Natural killer cell (primary cell): Measurements from ENCODE around the gene STK32B. TPM values are rescaled to one million over a fixed set of nuclear protein-coding genes. Genes with fewer than 3 reads are reported as not detected.

Experiments
- ATAC-seq, 3 donors: fragments of 150-1000 bp in 2 of 3; fragments of 200-7000 bp in 1 of 3; cut with Tn5 transposase; 1 replicate in 1 of 3; 2 replicates in 2 of 3; pipeline ENCODE4 v1.10.0; 2021; ENCODE audit warnings: mild to moderate bottlenecking in 2 of 3, moderate library complexity in 2 of 3
- DNase-seq, 2 donors: peaks; one replicate each; pipeline versions ENCODE4 v3.0.0 to v3.0.0-alpha.2; 2013 to 2021; ENCODE audit warnings: mixed read lengths in 1 of 2
- H3K27ac ChIP-seq: one replicate; pipeline ENCODE4 v1.5.1; 2013; ENCODE audit warnings: mild to moderate bottlenecking, low read length
- H3K27me3 ChIP-seq: one replicate; pipeline ENCODE4 v1.6.1; 2013; ENCODE audit warnings: low read length; ENCODE audit not compliant: control insufficient read depth, insufficient read depth
- H3K36me3 ChIP-seq: one replicate; pipeline ENCODE4 v1.6.1; 2013; ENCODE audit warnings: low read length; ENCODE audit not compliant: control insufficient read depth, insufficient read depth
- H3K4me1 ChIP-seq: one replicate; pipeline ENCODE4 v1.6.1; 2013; ENCODE audit warnings: low read length; ENCODE audit not compliant: control insufficient read depth, insufficient read depth
- H3K4me3 ChIP-seq: one replicate; pipeline ENCODE4 v1.5.1; 2013; ENCODE audit warnings: low read length
- H3K9me3 ChIP-seq: one replicate; pipeline ENCODE4 v1.6.1; 2013; ENCODE audit warnings: low read length; ENCODE audit not compliant: control insufficient read depth, insufficient read depth
- H3K27ac Mint-ChIP-seq, 2 donors: one replicate each; pipeline ENCODE4 v1.8.0; 2022; ENCODE audit warnings: mild to moderate bottlenecking in 2 of 2, mixed read lengths in 2 of 2, moderate library complexity in 1 of 2
- H3K27me3 Mint-ChIP-seq, 2 donors: one replicate each; pipeline ENCODE4 v1.8.0; 2022; ENCODE audit warnings: low read depth in 2 of 2, mixed read lengths in 2 of 2
- H3K36me3 Mint-ChIP-seq: one replicate; pipeline ENCODE4 v1.8.0; 2022; ENCODE audit warnings: mixed read lengths
- H3K4me1 Mint-ChIP-seq, 2 donors: one replicate each; pipeline ENCODE4 v1.8.0; 2022; ENCODE audit warnings: mixed read lengths in 2 of 2
- H3K4me3 Mint-ChIP-seq: one replicate; pipeline ENCODE4 v1.8.0; 2022; ENCODE audit warnings: mild to moderate bottlenecking, moderate library complexity, mixed read lengths
- H3K9me3 Mint-ChIP-seq, 2 donors: one replicate each; pipeline ENCODE4 v1.8.0; 2022; ENCODE audit warnings: mixed read lengths in 2 of 2
- CTCF ChIP-seq: fragments of 200-600 bp; IDR thresholded peaks from one replicate; pipeline ENCODE4 v1.8.0; 2022; ENCODE audit warnings: antibody characterized with exemption
- WGBS: methylation state at CpG from one replicate; pipeline ENCODE4 v1.1.7; 2013; ENCODE audit warnings: missing lambda C conversion rate; ENCODE audit not compliant: insufficient coverage; 5-methylcytosine and 5-hydroxymethylcytosine counted together
- intact Hi-C: fragments of 100-400 bp; cut with micrococcal nuclease; formaldehyde crosslinking; loops from one replicate; pipeline ENCODE4 v1.14.2; 2022
- total RNA-seq, 4 donors: library from RNA; stranded (reverse); fragments of 120-200 nt in 1 of 4; gene quantifications; one replicate each; pipeline versions ENCODE4 v1.2.3 to v1.2.4, GENCODE V29; 2013 to 2022

STK32B gene
- total RNA-seq, 3 donors from 2014 or later (not counting 1 experiment from before 2014, with no cell fraction given), result 0.32 to 0.33 TPM; not detected in 1

- H3K27ac Mint-ChIP-seq, result no peak overlapping the region
- no peak overlapping the region for H3K27ac ChIP-seq
- H3K9me3 Mint-ChIP-seq, result no peaks in the 10 kb centered on the region
- H3K27me3 ChIP-seq, result no peaks in the 10 kb centered on the region
- WGBS, result 100% methylated on average over 2 of the region's 6 CpGs
- no peak for DNase-seq
- no peaks in the 10 kb centered on the region for H3K4me1 ChIP-seq
- H3K36me3 ChIP-seq, result no peaks in the 10 kb centered on the region
- H3K9me3 ChIP-seq, result no peaks in the 10 kb centered on the region
- no peaks in the 10 kb centered on the region for H3K36me3 Mint-ChIP-seq
- ATAC-seq, result no peak
- no peaks in the 10 kb centered on the region for H3K4me1 Mint-ChIP-seq
- no peak overlapping the region for H3K4me3 ChIP-seq
- TF ChIP-seq CTCF, result no peak
- intact Hi-C loops, result no loop called here
- H3K27me3 Mint-ChIP-seq, result peaks cover 0 to 2% of the 10 kb centered on the region in 2 donors
- no peak overlapping the region for H3K4me3 Mint-ChIP-seq
Observed at GRCh38 chr4:5192271-5192670, 141.0 kb downstream of the STK32B start.

- Histone ChIP-seq H3K4me1 (no peaks in the 10 kb centered on the region), H3K27ac (no peak overlapping the region), H3K36me3 (no peaks in the 10 kb centered on the region), H3K4me3 (no peak overlapping the region), H3K27me3 (no peaks in the 10 kb centered on the region), H3K9me3 (no peaks in the 10 kb centered on the region)
- Mint-ChIP-seq H3K36me3 (no peaks in the 10 kb centered on the region), H3K27ac (no peak overlapping the region), H3K27me3 (no peaks in the 10 kb centered on the region), H3K9me3 (no peaks in the 10 kb centered on the region), H3K4me3 (no peak overlapping the region), H3K4me1 (no peaks in the 10 kb centered on the region)
- DNase-seq (no peak), ATAC-seq (no peak)
- 84% methylated on average over 12 of the region's 12 CpGs for WGBS
- TF ChIP-seq CTCF, result no peak
- intact Hi-C loops, result no loop called here
Observed at GRCh38 chr4:5192678-5193077, 141.4 kb downstream of the STK32B start.

- H3K4me3 Mint-ChIP-seq, result no peak overlapping the region
Observed at GRCh38 chr4:5198656-5199541, 147.6 kb downstream of the STK32B start.

More at GRCh38 chr4:5198656-5199541, 147.6 kb downstream of the STK32B start:
- Mint-ChIP-seq H3K36me3 (no peaks in the 10 kb centered on the region), H3K27ac (no peak overlapping the region), H3K4me1 (no peaks in the 10 kb centered on the region), H3K27me3 (peaks cover 3 to 8% of the 10 kb centered on the region in 2 donors), H3K9me3 (no peaks in the 10 kb centered on the region)
- Histone ChIP-seq H3K9me3 (no peaks in the 10 kb centered on the region), H3K4me3 (no peak overlapping the region), H3K27me3 (no peaks in the 10 kb centered on the region), H3K4me1 (no peaks in the 10 kb centered on the region), H3K36me3 (no peaks in the 10 kb centered on the region), H3K27ac (no peak overlapping the region)
- TF ChIP-seq CTCF, result no peak
- WGBS, result 85% methylated on average over 7 of the region's 7 CpGs
- DNase-seq (no peak), ATAC-seq (no peak)
- intact Hi-C loops, result no loop called here
